H9 (cell line): ENCODE measurements around the gene CHAMP1. TPM values are rescaled to one million over a fixed set of nuclear protein-coding genes. Genes with fewer than 3 reads are reported as not detected.

Source experiments
- DNase-seq: peaks from one replicate; pipeline ENCODE4 v3.0.0-alpha.2; 2017
- H2AFZ ChIP-seq: one replicate; pipeline ENCODE4 v1.6.1; 2013; ENCODE audit warnings: mild to moderate bottlenecking, low read length, control low read depth, moderate library complexity
- H2AK5ac ChIP-seq: 2 replicates; pipeline ENCODE4 v1.6.1; 2013; ENCODE audit warnings: low read length, control low read depth, mixed read lengths; ENCODE audit not compliant: insufficient read length
- H2BK120ac ChIP-seq: one replicate; pipeline ENCODE4 v1.6.1; 2013; ENCODE audit warnings: low read depth, mild to moderate bottlenecking, low read length, control low read depth, inconsistent platforms; ENCODE audit not compliant: poor library complexity, severe bottlenecking
- H2BK12ac ChIP-seq: 2 replicates; pipeline ENCODE4 v1.6.1; 2013; ENCODE audit warnings: low read length, control low read depth, mixed read lengths, low read depth; ENCODE audit not compliant: insufficient read length
- H2BK15ac ChIP-seq: 2 replicates; pipeline ENCODE4 v1.6.1; 2013; ENCODE audit warnings: low read depth, low read length, control low read depth
- H2BK20ac ChIP-seq: one replicate; pipeline ENCODE4 v1.6.1; 2013; ENCODE audit warnings: low read depth, mild to moderate bottlenecking, low read length, control low read depth, inconsistent platforms; ENCODE audit not compliant: poor library complexity, severe bottlenecking
- H2BK5ac ChIP-seq: 2 replicates; pipeline ENCODE4 v1.6.1; 2013; ENCODE audit warnings: low read length, control low read depth, mixed read lengths; ENCODE audit not compliant: insufficient read length
- H3K14ac ChIP-seq: 2 replicates; pipeline ENCODE4 v1.6.1; 2013; ENCODE audit warnings: low read length, control low read depth; ENCODE audit not compliant: insufficient read depth
- H3K18ac ChIP-seq: 2 replicates; pipeline ENCODE4 v1.6.1; 2013; ENCODE audit warnings: low read depth, mild to moderate bottlenecking, mixed read lengths, low read length, control low read depth; ENCODE audit not compliant: insufficient read length
- H3K23ac ChIP-seq: 2 replicates; pipeline ENCODE4 v1.6.1; 2013; ENCODE audit warnings: low read length, control low read depth, mixed read lengths, low read depth; ENCODE audit not compliant: insufficient read length
- H3K23me2 ChIP-seq: 2 replicates; pipeline ENCODE4 v1.6.1; 2013; ENCODE audit warnings: low read depth, mild to moderate bottlenecking, mixed read lengths, low read length, control low read depth; ENCODE audit not compliant: insufficient read length, poor library complexity, severe bottlenecking
- H3K27ac ChIP-seq: 2 replicates; pipeline ENCODE4 v1.5.1; 2013; ENCODE audit warnings: low read length, control low read depth, mixed read lengths, low read depth; ENCODE audit not compliant: insufficient read length
- H3K27me3 ChIP-seq: 2 replicates; pipeline ENCODE4 v1.6.1; 2013; ENCODE audit warnings: low read length, control low read depth, inconsistent platforms; ENCODE audit not compliant: insufficient read depth
- H3K4ac ChIP-seq: 2 replicates; pipeline ENCODE4 v1.6.1; 2013; ENCODE audit warnings: low read depth, mild to moderate bottlenecking, control low read depth, inconsistent platforms, low read length, moderate library complexity
- H3K4me1 ChIP-seq: 2 replicates; pipeline ENCODE4 v1.6.1; 2013; ENCODE audit warnings: low read length, control low read depth, inconsistent platforms; ENCODE audit not compliant: insufficient read depth
- H3K4me2 ChIP-seq: 2 replicates; pipeline ENCODE4 v1.6.1; 2013; ENCODE audit warnings: low read length, control low read depth, mixed read lengths; ENCODE audit not compliant: insufficient read length, insufficient read depth
- H3K56ac ChIP-seq: 2 replicates; pipeline ENCODE4 v1.6.1; 2013; ENCODE audit warnings: low read depth, mild to moderate bottlenecking, mixed read lengths, low read length, control low read depth; ENCODE audit not compliant: insufficient read length
- H3K79me1 ChIP-seq: 2 replicates; pipeline ENCODE4 v1.6.1; 2013; ENCODE audit warnings: low read depth, mild to moderate bottlenecking, moderate library complexity, low read length, control low read depth, inconsistent platforms; ENCODE audit not compliant: insufficient read depth, poor library complexity, severe bottlenecking
- H3K79me2 ChIP-seq: 2 replicates; pipeline ENCODE4 v1.6.1; 2013; ENCODE audit warnings: low read length, control low read depth, inconsistent platforms; ENCODE audit not compliant: insufficient read depth
- H3K9ac ChIP-seq: 2 replicates; pipeline ENCODE4 v1.6.1; 2013; ENCODE audit warnings: low read length, control low read depth, mixed read lengths; ENCODE audit not compliant: insufficient read length; ENCODE audit errors: extremely low read depth
- H3K9me3 ChIP-seq: one replicate; pipeline ENCODE4 v1.6.1; 2013; ENCODE audit warnings: low read depth, low read length, inconsistent platforms; ENCODE audit not compliant: control insufficient read depth
- H3T11ph ChIP-seq: one replicate; pipeline ENCODE4 v1.6.1; 2013; ENCODE audit warnings: mild to moderate bottlenecking, low read length, control low read depth, inconsistent platforms
- H4K20me1 ChIP-seq: one replicate; pipeline ENCODE4 v1.6.1; 2013; ENCODE audit not compliant: control insufficient read depth, insufficient read length, insufficient read depth
- H4K5ac ChIP-seq: 2 replicates; pipeline ENCODE4 v1.6.1; 2013; ENCODE audit warnings: low read depth, mild to moderate bottlenecking, mixed read lengths, low read length, control low read depth; ENCODE audit not compliant: insufficient read length
- H4K8ac ChIP-seq: replicated peaks from 2 replicates; pipeline ENCODE4 v1.6.1; 2013; ENCODE audit warnings: low read length, control low read depth, mixed read lengths, low read depth; ENCODE audit not compliant: insufficient read length
- H4K91ac ChIP-seq: 2 replicates; pipeline ENCODE4 v1.6.1; 2013; ENCODE audit warnings: low read depth, mild to moderate bottlenecking, moderate library complexity, mixed read lengths, low read length, control low read depth; ENCODE audit not compliant: insufficient read length
- H3K27ac Mint-ChIP-seq, 3 experiments: 2 replicates in 2 of 3; 3 replicates in 1 of 3; pipeline ENCODE4 v1.8.0; 2020 to 2021; ENCODE audit warnings: mixed read lengths in 3 of 3, mild to moderate bottlenecking in 1 of 3, moderate library complexity in 1 of 3
- H3K27me3 Mint-ChIP-seq: 2 replicates; pipeline ENCODE4 v1.8.0; 2021; ENCODE audit warnings: low read depth, mild to moderate bottlenecking, moderate library complexity, mixed read lengths
- H3K36me3 Mint-ChIP-seq, 3 experiments: 2 replicates in 2 of 3; 3 replicates in 1 of 3; pipeline ENCODE4 v1.8.0; 2020 to 2021; ENCODE audit warnings: low read depth in 3 of 3, mixed read lengths in 3 of 3; ENCODE audit not compliant: insufficient read depth in 1 of 3
- H3K4me1 Mint-ChIP-seq, 2 experiments: 2 replicates each; pipeline ENCODE4 v1.8.0; 2020; ENCODE audit warnings: mixed read lengths in 2 of 2
- H3K4me3 Mint-ChIP-seq, 2 experiments: 2 replicates in 1 of 2; 3 replicates in 1 of 2; pipeline ENCODE4 v1.8.0; 2020 to 2021; ENCODE audit warnings: mild to moderate bottlenecking in 2 of 2, mixed read lengths in 2 of 2, moderate library complexity in 1 of 2
- H3K9me3 Mint-ChIP-seq, 2 experiments: 2 replicates in 1 of 2; 3 replicates in 1 of 2; pipeline ENCODE4 v1.8.0; 2020; ENCODE audit warnings: mild to moderate bottlenecking in 2 of 2, mixed read lengths in 2 of 2, moderate library complexity in 1 of 2
- CTCF ChIP-seq: fragments of 200-600 bp; sonication (generic); conservative IDR thresholded peaks from 3 replicates; pipeline ENCODE4 v1.8.0; 2021; ENCODE audit warnings: antibody characterized with exemption, mild to moderate bottlenecking
- WGBS: extraction: QIAGEN DNeasy Blood & Tissue Kit; methylation state at CpG from one replicate; pipeline ENCODE4 v1.1.7; 2013; ENCODE audit warnings: missing lambda C conversion rate, low lambda C conversion rate, mixed read lengths; ENCODE audit not compliant: insufficient read length; ENCODE audit errors: extremely low coverage; 5-methylcytosine and 5-hydroxymethylcytosine counted together
- total RNA-seq: library from RNA; stranded (reverse); gene quantifications from 2 replicates; pipeline ENCODE4 v1.2.1, GENCODE V29; 2021

CHAMP1 gene
- total RNA-seq, 1 experiment from 2014 or later, result 62.1 TPM

GRCh38 chr13:114288157-114288591 lies 26.1 kb upstream of the CHAMP1 start:
- Histone ChIP-seq H3K27ac (no peak overlapping the region), H3K23me2 (no peaks in the 10 kb centered on the region), H2BK20ac (no peak overlapping the region), H4K5ac (no peak overlapping the region), H2BK15ac (no peak overlapping the region), H2BK120ac (no peak overlapping the region), H3K4me2 (no peak overlapping the region), H4K91ac (no peak overlapping the region), H4K8ac (peak overlapping the region; percentile 72), H3K18ac (no peak overlapping the region), H3K14ac (no peak overlapping the region), H3K4me1 (no peaks in the 10 kb centered on the region), H3K9ac (no peak overlapping the region), H3T11ph (no peak overlapping the region), H4K20me1 (no peaks in the 10 kb centered on the region), H3K27me3 (no peaks in the 10 kb centered on the region), H2AFZ (no peak overlapping the region), H3K23ac (no peak overlapping the region), H2BK5ac (no peak overlapping the region), H2AK5ac (no peak overlapping the region), H3K9me3 (no peaks in the 10 kb centered on the region), H3K56ac (no peak overlapping the region), H2BK12ac (no peak overlapping the region), H3K79me1 (no peaks in the 10 kb centered on the region), H3K4ac (no peak overlapping the region), H3K79me2 (peaks cover 3% of the 10 kb centered on the region; the same call in 1 of the 2 replicates)
- Mint-ChIP-seq H3K36me3 (peaks cover 53 to 96% (median 81%) of the 10 kb centered on the region in 3 experiments), H3K27me3 (no peaks in the 10 kb centered on the region), H3K27ac (peak overlapping the region; percentile 30 to 90 (median 80); a peak in 5 of 7 replicates), H3K4me3 (no peak overlapping the region), H3K9me3 (no peaks in the 10 kb centered on the region), H3K4me1 (peaks cover 4 to 5% of the 10 kb centered on the region in 2 experiments; a peak in 2 of 4 replicates)
- no peak for TF ChIP-seq CTCF
- no peak for DNase-seq
- WGBS, result no CpG with 5 or more reads among the region's 8 CpGs
